GM21515 (cell line): ENCODE data around the gene KIF21B.
A peak's percentile ranks its signal among the peaks of the same experiment; 100 is the strongest.

Experiments
- ATAC-seq: cut with Tn5 transposase; IDR thresholded peaks from one replicate; pipeline ENCODE4 v1.9.1; 2021; ENCODE audit not compliant: unreplicated experiment

Gene KIF21B

DNA sequence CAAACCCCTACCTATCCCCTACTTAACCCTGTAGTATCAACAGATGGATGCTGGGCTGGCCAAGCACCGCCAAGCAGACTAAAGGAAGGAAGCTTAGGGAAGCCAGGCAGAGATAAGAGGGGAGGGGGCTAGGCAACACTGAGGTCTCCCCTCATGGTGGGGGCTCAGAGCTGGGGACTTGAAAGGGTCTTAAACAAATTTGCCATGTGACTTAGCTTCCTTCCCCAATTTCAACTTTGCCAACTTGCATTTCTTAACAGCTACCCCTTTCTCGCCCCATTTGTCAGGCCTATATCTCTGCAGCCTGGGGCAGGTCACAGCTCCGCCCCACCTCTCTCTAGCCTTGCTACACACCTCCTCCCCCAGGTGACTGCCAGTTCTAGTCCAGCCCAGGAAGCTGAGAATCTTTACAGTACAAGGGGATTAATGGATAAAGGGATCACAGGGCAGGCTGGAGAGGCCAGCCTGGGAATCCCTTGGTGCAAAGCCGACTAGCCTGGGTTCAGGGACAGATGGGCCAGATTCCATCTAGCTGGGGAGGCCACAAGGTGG is 3.4 kb downstream of the KIF21B start:
- no peak for ATAC-seq

- ATAC-seq, result peak; percentile 57
Measured at GRCh38 chr1:201019321-201019977, 4.1 kb downstream of the KIF21B start.

DNA sequence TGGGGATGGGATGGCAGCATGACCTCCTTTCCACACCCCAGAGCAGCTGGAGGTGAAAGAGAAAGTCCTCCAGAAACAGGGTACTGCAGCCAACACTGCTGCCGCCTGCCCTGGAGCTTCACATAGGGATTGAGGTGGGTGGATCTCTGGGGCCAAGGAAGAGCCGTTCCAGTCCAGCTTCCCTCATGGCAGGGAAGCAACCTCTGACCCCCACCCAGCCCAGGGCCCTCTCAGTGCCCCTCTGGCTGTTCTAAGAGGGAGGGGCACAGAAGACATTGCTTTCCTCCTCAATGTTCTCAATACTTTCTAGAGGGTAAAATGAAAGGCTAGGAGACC is 5.7 kb downstream of the KIF21B start:
- no peak for ATAC-seq

- ATAC-seq, result no peak
Measured at GRCh38 chr1:201016943-201017827, 6.3 kb downstream of the KIF21B start.

DNA sequence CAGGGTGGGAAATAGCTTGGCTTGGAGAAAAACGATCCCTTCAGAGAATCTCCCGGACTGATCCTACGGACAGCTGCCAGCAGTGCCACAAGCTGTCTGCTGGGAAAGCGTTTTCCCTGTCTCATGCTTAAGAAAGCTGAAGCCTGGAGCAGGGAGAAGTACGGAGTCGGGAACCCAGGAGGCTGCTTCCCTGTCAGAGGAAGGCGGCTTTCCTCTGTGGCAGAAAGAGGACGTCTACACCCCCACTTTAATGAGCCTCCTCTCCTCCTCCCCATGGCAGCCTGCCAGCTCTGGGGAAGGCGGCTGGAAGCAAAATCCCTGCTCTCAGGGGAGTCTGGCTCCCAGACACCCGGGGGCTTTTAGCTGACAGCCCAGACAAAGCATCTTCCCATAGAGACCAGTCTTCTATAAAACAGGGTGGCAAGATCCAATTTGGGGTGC is 7.3 kb downstream of the KIF21B start:
- ATAC-seq, result no peak

DNA sequence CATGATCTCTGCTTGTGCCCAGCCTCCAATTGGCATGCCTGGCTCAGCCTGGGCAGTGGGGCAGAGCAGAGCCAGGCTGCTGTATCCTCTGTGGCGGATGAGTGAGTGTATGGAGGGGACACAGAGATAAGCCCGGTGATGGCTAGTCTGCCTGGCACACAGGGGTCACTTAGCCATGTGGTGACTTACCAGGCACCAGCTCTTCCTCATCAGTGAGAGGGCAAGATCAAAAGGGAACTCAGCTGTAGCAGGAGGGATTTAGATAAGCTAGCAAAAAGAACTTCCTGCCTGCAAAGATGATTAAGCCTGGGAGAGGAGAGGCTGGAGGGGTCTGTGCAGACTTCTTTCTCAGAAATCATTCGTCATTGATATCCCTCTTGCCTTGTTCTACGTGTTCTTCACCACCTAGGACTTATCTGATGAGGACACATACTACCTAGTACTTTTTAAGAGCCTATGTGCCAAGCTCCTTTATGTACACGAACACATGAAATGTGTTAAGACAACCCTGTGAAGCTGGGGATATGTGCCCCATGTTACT is 7.9 kb downstream of the KIF21B start:
- no peak for ATAC-seq

GRCh38 chr1:201014816-201015200 is 8.7 kb downstream of the KIF21B start:
- no peak for ATAC-seq

DNA sequence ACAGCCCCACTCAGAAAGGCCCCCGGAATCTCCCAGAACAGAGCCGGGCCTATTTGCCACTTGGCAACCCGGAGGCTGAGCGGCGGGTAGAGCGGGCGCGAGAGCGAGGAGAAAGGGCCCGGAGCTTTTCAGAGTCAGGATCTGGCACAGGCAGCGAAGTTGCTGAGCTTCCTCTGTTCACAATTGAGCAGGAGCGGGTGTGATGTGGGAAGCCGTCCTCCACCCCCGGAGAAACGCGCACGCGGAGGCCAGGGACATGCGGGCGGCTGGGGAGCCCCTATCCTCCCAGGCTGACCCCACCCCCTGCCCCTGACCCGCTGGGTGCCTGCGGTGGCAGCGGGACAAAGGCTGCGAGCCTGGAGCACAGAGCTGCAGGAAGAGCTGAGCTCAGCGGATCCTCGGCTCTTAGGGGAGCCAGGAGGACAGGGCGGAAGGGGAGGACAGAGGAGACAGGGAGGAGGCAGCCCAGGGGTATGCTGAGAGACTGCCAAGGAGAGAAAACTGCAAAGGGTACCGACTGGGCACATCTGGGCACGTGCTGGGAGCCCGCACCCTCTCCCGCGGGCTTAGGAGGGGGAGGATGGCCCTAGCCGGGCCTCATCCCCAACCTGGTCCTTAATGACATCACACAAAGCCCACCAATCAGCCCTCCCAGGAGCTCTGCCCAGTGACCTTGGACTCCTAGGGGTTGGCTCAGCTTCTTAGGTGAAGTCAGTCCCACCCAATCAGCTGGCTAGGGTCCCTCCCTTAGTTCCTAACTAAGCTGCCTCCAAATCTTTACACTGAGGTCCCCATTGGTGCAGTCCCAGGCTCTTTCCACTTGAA is 9.3 kb downstream of the KIF21B start:
- ATAC-seq, result no peak

- no peak for ATAC-seq
Measured at GRCh38 chr1:201013031-201013485, 10.5 kb downstream of the KIF21B start.

GRCh38 chr1:201011616-201012015 is 11.9 kb downstream of the KIF21B start:
- ATAC-seq, result no peak

GRCh38 chr1:201009962-201010645 is 13.4 kb downstream of the KIF21B start:
- no peak for ATAC-seq

- ATAC-seq, result no peak
Measured at GRCh38 chr1:201008666-201009360, 14.7 kb downstream of the KIF21B start.

GRCh38 chr1:201007481-201007880 is 16.0 kb downstream of the KIF21B start:
- ATAC-seq, result no peak

GRCh38 chr1:201006450-201006849 is 17.1 kb downstream of the KIF21B start:
- no peak for ATAC-seq

GRCh38 chr1:201004732-201005131 is 18.8 kb downstream of the KIF21B start:
- ATAC-seq, result no peak

- ATAC-seq, result no peak
Measured at GRCh38 chr1:201004154-201004553, 19.4 kb downstream of the KIF21B start.

DNA sequence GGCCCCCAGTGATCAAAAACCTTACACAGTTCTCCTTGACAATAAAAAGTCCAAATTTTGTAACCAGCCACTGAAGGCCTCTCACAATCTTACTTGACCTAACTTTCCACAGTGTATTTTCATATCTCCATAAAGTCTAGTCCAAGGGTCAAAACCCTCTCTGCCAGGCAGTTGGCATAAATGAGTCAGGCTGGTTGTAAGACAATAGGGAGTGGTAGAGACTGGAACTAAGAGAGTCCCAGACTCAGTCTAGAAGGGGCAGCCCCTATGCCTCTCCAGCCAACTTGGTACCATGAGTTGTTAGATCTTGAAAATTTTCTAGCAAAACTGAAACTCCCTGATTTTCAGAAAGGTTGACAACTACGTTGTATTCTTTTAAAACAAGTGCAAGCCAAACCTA is 21.0 kb downstream of the KIF21B start:
- ATAC-seq, result no peak

DNA sequence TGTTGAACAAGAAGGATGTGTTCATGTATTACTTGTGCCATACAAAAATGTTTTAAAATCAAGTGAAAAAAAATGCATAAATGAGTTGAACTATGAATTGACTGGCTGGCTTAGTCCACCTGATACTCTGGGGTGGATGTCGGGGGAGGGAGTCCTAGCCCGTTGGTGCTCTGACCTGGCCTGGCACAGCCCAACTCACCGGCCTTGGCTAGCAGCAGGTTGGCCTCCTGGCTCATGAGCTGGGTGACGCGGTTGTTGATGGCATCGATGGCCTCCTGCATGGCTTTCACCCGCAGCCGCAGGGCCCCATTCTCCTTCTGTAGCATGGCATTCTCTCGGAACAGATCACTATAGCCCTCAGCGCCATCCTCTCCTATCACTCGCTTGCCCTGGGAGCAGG is 21.6 kb downstream of the KIF21B start:
- no peak for ATAC-seq

GRCh38 chr1:201000391-201000790 is 23.1 kb downstream of the KIF21B start:
- ATAC-seq, result no peak

GRCh38 chr1:200999667-201000066 is 23.8 kb downstream of the KIF21B start:
- ATAC-seq, result no peak
